HepG2 (cell line): Measurements from ENCODE around the gene B4GALT5. TPM values are rescaled to one million over a fixed set of nuclear protein-coding genes. Genes with fewer than 3 reads are reported as not detected.

Experiments used
- HMG20B ChIP-seq: conservative IDR thresholded peaks from 2 replicates; pipeline ENCODE4 v1.6.1; 2016; ENCODE audit warnings: missing genetic modification reagents, missing compliant biosample characterization
- IKZF4 ChIP-seq: sonication (generic); formaldehyde crosslinking; IDR thresholded peaks from 2 replicates; pipeline ENCODE4 v1.5.1; 2020; ENCODE audit warnings: borderline replicate concordance, mild to moderate bottlenecking, low read depth, missing genetic modification reagents; ENCODE audit errors: not compliant biosample characterization
- MAFK ChIP-seq, 2 experiments: IDR thresholded peaks in 1 of 2; conservative IDR thresholded peaks in 1 of 2; 2 replicates each; pipeline ENCODE4 v1.6.1; 2011; ENCODE audit warnings: improper control_type of control experiment in 2 of 2, low read length in 2 of 2
- RARG ChIP-seq: sonication (generic); formaldehyde crosslinking; IDR thresholded peaks from 2 replicates; pipeline ENCODE4 v1.4.0; 2020; ENCODE audit warnings: low read depth, mild to moderate bottlenecking, missing genetic modification reagents
- RBFOX2 ChIP-seq: fragments of 200-400 bp; formaldehyde crosslinking; IDR thresholded peaks from 2 replicates; pipeline ENCODE4 v1.6.1; 2017; ENCODE audit warnings: low read depth, mild to moderate bottlenecking, low read length
- RBM39 ChIP-seq: fragments of 200-400 bp; formaldehyde crosslinking; IDR thresholded peaks from one replicate; pipeline ENCODE4 v1.6.1; 2018; ENCODE audit warnings: antibody characterized with exemption, mild to moderate bottlenecking, low read depth, low read length; ENCODE audit not compliant: poor library complexity, severe bottlenecking
- SKI ChIP-seq: fragments of 450-650 bp; IDR thresholded peaks from one replicate; pipeline ENCODE4 v1.6.1; 2018; ENCODE audit warnings: mild to moderate bottlenecking; ENCODE audit not compliant: partially characterized antibody
- SMARCE1 ChIP-seq: fragments of 450-650 bp; IDR thresholded peaks from 2 replicates; pipeline ENCODE4 v1.6.1; 2017; ENCODE audit warnings: borderline replicate concordance
- SOX6 ChIP-seq, 2 experiments: fragments of 450-650 bp in 1 of 2; sonication (generic) in 1 of 2; formaldehyde crosslinking in 1 of 2; IDR thresholded peaks; 2 replicates each; pipeline versions ENCODE4 v1.4.0 to v1.6.1; 2017 to 2020; ENCODE audit warnings: antibody characterized with exemption in 1 of 2, mild to moderate bottlenecking in 1 of 2, missing genetic modification reagents in 1 of 2
- TBX2 ChIP-seq: sonication (generic); formaldehyde crosslinking; IDR thresholded peaks from 2 replicates; pipeline ENCODE4 v1.5.0; 2020; ENCODE audit warnings: missing genetic modification reagents, mild to moderate bottlenecking, borderline replicate concordance
- TEAD2 ChIP-seq: sonication (generic); formaldehyde crosslinking; IDR thresholded peaks from 2 replicates; pipeline ENCODE4 v1.9.0; 2021; ENCODE audit warnings: missing genetic modification reagents
- ZNF207 ChIP-seq: fragments of 450-650 bp; IDR thresholded peaks from 2 replicates; pipeline ENCODE4 v1.6.1; 2016; ENCODE audit warnings: antibody characterized with exemption, borderline replicate concordance
- ZNF337 ChIP-seq: sonication (generic); formaldehyde crosslinking; IDR thresholded peaks from 2 replicates; pipeline ENCODE4 v1.5.1; 2020; ENCODE audit warnings: missing genetic modification reagents, low read depth, mild to moderate bottlenecking, borderline replicate concordance
- ZNF383 ChIP-seq: sonication (generic); formaldehyde crosslinking; IDR thresholded peaks from 2 replicates; pipeline ENCODE4 v1.4.0; 2020; ENCODE audit warnings: missing genetic modification reagents, mild to moderate bottlenecking, borderline replicate concordance
- ZNF605 ChIP-seq: sonication (generic); formaldehyde crosslinking; IDR thresholded peaks from 2 replicates; pipeline ENCODE4 v1.8.0; 2022; ENCODE audit warnings: mild to moderate bottlenecking, missing genetic modification reagents
- polyA plus RNA-seq, 8 experiments: library from polyadenylated mRNA; depleted of rRNA in 3 of 8; stranded (reverse) in 7 of 8; unstranded in 1 of 8; fragments of >200 nt; fragmentation: Illumina TruSeq in 4 of 8; extraction: Trizol in 4 of 8; gene quantifications; 2 replicates each; pipeline versions ENCODE4 v1.2.1 to v1.2.3, GENCODE V29; 2011 to 2016; ENCODE audit warnings: low read depth in 4 of 8, missing spikeins in 1 of 8, mixed read lengths in 1 of 8; ENCODE audit not compliant: insufficient read depth in 1 of 8
- total RNA-seq, 5 experiments: library from RNA; depleted of rRNA; stranded (reverse); fragments of >200 nt; fragmentation: Illumina TruSeq; extraction: Trizol; gene quantifications; 2 replicates each; pipeline ENCODE4 v1.2.3, GENCODE V29; 2016; ENCODE audit warnings: low read depth in 1 of 5
- TF ChIP-seq, protein P1 (sequence below): sonication (generic); formaldehyde crosslinking; IDR thresholded peaks from 2 replicates; pipeline ENCODE4 v1.4.0; 2020; ENCODE audit warnings: missing genetic modification reagents
- TF ChIP-seq, protein P2 (sequence below): sonication (generic); formaldehyde crosslinking; IDR thresholded peaks from 2 replicates; pipeline ENCODE4 v1.4.0; 2020; ENCODE audit warnings: missing genetic modification reagents, low read depth, mild to moderate bottlenecking, borderline replicate concordance
- TF ChIP-seq, protein P3 (sequence below): sonication (generic); formaldehyde crosslinking; IDR thresholded peaks from 2 replicates; pipeline ENCODE4 v1.4.0; 2020; ENCODE audit warnings: missing genetic modification reagents
- TF ChIP-seq, protein P4 (sequence below): sonication (generic); formaldehyde crosslinking; IDR thresholded peaks from 2 replicates; pipeline ENCODE4 v1.5.0; 2020; ENCODE audit warnings: missing genetic modification reagents, mild to moderate bottlenecking, borderline replicate concordance
- TF ChIP-seq, protein P5 (sequence below): sonication (generic); IDR thresholded peaks from 2 replicates; pipeline ENCODE4 v1.6.1; 2016; ENCODE audit warnings: low read depth, borderline replicate concordance
- TF ChIP-seq, protein P6 (sequence below): sonication (generic); formaldehyde crosslinking; IDR thresholded peaks from 2 replicates; pipeline ENCODE4 v1.8.1; 2022; ENCODE audit warnings: mild to moderate bottlenecking, missing genetic modification reagents

B4GALT5 gene
- total and polyA plus RNA-seq, 2 of the 13 experiments (the other 11 are each of a cell fraction or from before 2014, with no cell fraction given): 27.3 to 30.9 TPM

DNA sequence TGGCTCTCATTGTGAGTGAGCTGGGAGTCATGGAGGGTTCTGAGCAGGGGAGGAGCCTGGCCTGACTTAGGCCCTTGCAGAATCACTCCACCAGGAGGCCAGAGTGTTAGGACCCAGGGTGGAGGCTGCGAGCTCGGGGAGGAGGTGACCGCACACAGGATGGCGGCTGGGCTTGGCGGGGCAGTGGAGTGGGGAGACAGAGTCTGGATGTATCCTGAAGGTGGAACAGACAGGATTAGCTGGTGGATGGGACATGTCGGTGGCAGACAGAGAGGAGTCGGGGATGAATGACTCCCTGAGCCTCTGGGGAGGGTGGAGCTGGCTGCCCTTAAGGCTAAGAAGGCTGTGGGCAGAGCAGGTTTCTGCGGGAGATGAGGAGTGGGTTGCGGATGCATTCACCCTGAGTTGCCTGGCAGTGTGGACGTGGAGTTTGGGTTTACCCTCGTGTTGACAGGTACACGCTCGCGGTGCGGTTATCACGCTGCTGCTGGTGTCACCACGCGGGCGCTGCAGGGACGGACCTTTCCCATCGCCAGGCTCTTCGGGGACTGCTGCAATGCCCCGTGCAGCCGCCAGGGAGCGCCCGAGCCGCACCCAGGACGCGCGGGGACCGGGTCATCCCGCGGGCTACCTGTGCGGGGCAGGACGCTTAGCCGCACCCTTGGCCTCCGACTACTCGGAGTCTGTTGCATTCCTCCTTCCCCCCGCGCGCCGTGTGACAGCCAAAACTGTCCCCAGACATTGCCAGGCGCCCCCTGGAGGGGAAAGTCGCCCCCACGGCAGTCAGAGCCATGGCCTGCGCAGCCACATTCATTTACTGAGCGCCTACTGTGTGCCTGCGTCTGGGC lies 102.8 kb downstream of the B4GALT5 start (continued):
- TF ChIP-seq, protein P1, sequence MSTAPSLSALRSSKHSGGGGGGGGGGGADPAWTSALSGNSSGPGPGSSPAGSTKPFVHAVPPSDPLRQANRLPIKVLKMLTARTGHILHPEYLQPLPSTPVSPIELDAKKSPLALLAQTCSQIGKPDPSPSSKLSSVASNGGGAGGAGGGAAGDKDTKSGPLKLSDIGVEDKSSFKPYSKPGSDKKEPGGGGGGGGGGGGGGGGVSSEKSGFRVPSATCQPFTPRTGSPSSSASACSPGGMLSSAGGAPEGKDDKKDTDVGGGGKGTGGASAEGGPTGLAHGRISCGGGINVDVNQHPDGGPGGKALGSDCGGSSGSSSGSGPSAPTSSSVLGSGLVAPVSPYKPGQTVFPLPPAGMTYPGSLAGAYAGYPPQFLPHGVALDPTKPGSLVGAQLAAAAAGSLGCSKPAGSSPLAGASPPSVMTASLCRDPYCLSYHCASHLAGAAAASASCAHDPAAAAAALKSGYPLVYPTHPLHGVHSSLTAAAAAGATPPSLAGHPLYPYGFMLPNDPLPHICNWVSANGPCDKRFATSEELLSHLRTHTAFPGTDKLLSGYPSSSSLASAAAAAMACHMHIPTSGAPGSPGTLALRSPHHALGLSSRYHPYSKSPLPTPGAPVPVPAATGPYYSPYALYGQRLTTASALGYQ (CRISPR knock-in tag): peak; percentile 39; the same call in 1 of the 2 replicates
- TF ChIP-seq SOX6 (IDR thresholded peaks at IDR 0.05) (no peak), SOX6 (CRISPR knock-in tag; IDR thresholded peaks at IDR 0.05) (peak; percentile 93), ZNF383 (CRISPR knock-in tag) (no peak; the same call in 1 of the 2 replicates), ZNF605 (CRISPR knock-in tag) (peak; percentile 95), IKZF4 (CRISPR knock-in tag) (peak; percentile 71), HMG20B (peak; percentile 49), MAFK (conservative IDR thresholded peaks at IDR 0.05 in 1 of 2, IDR thresholded peaks at IDR 0.05 in 1 of 2; ENCODE audit: low read length in 2 of 2) (no peak), TEAD2 (CRISPR knock-in tag) (peak; percentile 83), SKI (no peak), RBM39 (peak; percentile 88), RARG (CRISPR knock-in tag) (peak; percentile 56; the same call in 1 of the 2 replicates), SMARCE1 (no peak), ZNF207 (no peak), TBX2 (CRISPR knock-in tag) (peak; percentile 87), ZNF337 (0 out of 2 replicates have a peak, but pooled peaks have one; percentile 83), RBFOX2 (no peak)
- TF ChIP-seq, protein P2, sequence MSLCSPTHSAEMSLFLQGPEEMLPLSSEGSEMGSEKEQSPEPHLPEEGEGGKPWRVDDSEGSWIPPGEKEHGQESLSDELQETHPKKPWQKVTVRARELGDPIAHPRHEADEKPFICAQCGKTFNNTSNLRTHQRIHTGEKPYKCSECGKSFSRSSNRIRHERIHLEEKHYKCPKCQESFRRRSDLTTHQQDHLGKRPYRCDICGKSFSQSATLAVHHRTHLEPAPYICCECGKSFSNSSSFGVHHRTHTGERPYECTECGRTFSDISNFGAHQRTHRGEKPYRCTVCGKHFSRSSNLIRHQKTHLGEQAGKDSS (CRISPR knock-in tag): peak; percentile 97
- TF ChIP-seq, protein P3, sequence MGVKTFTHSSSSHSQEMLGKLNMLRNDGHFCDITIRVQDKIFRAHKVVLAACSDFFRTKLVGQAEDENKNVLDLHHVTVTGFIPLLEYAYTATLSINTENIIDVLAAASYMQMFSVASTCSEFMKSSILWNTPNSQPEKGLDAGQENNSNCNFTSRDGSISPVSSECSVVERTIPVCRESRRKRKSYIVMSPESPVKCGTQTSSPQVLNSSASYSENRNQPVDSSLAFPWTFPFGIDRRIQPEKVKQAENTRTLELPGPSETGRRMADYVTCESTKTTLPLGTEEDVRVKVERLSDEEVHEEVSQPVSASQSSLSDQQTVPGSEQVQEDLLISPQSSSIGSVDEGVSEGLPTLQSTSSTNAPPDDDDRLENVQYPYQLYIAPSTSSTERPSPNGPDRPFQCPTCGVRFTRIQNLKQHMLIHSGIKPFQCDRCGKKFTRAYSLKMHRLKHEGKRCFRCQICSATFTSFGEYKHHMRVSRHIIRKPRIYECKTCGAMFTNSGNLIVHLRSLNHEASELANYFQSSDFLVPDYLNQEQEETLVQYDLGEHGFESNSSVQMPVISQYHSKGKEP (CRISPR knock-in tag): no peak
- TF ChIP-seq, protein P4, sequence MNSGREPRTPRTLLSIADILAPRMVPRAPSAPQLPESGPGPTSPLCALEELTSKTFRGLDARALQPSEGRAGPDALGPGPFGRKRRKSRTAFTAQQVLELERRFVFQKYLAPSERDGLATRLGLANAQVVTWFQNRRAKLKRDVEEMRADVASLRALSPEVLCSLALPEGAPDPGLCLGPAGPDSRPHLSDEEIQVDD (CRISPR knock-in tag): peak; percentile 77
- TF ChIP-seq, protein P5, sequence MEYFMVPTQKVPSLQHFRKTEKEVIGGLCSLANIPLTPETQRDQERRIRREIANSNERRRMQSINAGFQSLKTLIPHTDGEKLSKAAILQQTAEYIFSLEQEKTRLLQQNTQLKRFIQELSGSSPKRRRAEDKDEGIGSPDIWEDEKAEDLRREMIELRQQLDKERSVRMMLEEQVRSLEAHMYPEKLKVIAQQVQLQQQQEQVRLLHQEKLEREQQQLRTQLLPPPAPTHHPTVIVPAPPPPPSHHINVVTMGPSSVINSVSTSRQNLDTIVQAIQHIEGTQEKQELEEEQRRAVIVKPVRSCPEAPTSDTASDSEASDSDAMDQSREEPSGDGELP: peak; percentile 14; the same call in 1 of the 2 replicates
- TF ChIP-seq, protein P6, sequence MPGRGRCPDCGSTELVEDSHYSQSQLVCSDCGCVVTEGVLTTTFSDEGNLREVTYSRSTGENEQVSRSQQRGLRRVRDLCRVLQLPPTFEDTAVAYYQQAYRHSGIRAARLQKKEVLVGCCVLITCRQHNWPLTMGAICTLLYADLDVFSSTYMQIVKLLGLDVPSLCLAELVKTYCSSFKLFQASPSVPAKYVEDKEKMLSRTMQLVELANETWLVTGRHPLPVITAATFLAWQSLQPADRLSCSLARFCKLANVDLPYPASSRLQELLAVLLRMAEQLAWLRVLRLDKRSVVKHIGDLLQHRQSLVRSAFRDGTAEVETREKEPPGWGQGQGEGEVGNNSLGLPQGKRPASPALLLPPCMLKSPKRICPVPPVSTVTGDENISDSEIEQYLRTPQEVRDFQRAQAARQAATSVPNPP (CRISPR knock-in tag): peak; percentile 86
